SKM-1 (cell line): Measurements from ENCODE around the gene NOP10.
"Not testable (repeated sequence)": the region's sequence is repeated elsewhere in the genome, so short reads cannot be mapped to it uniquely, and the experiment has no call there.

Experiments
- DNase-seq: peaks from one replicate; lab custom pipeline; 2025; ENCODE audit not compliant: unreplicated experiment; lab: John Stamatoyannopoulos, UW

The NOP10 gene

DNA sequence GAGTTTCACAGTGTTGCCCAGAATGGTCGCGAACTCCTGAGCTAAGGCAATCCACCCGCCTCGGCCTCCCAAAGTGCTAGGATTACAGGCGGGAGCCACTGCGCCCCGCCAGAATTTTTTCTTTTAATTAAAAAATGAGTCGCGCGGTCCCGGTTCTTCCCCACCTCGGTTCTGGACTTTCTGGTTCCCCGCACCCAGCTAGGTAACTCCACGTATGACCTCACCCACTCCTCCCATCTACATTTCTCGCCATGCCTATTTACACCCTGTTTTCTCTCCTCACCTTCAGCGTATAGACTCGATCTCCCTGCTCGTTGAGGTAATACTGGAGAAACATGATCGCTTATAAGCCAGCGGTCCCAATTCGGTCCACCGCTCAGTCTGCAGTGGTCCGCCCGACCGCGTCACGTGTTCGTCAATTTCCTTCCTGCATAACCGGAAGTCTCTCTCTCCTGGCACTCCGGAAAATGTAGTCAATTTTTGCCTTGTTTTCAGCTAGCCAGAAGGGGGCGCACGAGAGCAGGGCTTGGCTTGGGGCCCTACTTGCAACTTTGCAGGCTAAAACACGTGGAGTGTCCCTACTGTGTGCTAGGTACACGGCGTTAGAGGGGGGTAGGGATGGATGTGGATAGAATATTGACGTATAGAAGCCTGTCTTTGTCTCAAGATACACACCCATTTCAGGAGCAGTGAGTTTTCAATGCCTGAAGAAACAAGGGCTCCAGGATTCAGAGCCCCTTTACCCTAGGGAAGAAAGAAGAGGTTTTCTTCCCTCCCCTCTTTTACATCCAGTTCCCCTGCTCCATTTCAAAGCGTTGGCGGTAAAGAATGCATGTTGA is at the start of gene NOP10, which contains the start of gene NUTM1:
TSS of gene NOP10 (minus strand) at position 400 of the 839 bp plus-strand sequence. CDS start at position 337, 63 bp downstream.
TSS of gene NUTM1 (plus strand) at position 579 of the 839 bp plus-strand sequence. CDS start 382 bp downstream, outside the sequence.
- DNase-seq: peak; percentile 93

- not testable (repeated sequence) for DNase-seq
These were observed 46.7 kb upstream of the NOP10 start for GRCh38 chr15:34389594-34390086.

DNA sequence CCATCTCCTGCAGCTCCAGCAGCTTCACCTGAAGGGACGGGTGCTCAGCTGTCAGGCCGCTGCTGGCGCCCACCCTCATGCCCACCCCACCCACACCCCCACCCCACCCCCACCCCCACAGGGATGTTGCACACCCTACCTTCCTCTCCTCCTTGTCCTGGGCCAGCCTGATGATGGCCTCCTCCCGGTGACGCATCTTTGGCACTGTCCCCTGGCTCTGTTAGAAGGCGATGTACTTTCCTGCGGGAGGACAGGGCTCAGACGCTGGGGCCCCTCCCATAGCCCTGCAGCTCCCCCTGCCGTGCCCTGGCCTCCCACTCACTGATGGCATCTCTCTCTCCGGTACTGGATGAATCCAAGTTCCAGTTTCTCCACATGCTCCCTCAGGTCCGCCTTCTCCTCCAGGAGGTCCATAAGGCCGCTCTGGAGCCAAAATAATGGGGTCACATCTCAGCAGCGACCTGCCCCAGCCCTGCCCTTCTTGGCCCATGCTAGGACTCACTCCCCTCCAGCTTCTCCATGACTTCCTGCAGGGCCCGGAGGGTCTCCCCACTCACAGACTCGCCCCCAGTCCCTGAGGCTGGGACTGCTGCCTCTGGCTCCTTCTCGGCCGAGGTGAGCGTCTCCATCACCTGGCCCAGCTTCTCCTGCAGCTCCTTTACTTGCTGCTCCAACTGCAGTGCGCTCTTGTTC is 39.0 kb upstream of the NOP10 start:
- DNase-seq: not testable (repeated sequence)

- not testable (repeated sequence) for DNase-seq
These were observed 37.6 kb upstream of the NOP10 start for GRCh38 chr15:34380491-34380890.

GRCh38 chr15:34376856-34377255 is 33.9 kb upstream of the NOP10 start:
- no peak for DNase-seq

DNA sequence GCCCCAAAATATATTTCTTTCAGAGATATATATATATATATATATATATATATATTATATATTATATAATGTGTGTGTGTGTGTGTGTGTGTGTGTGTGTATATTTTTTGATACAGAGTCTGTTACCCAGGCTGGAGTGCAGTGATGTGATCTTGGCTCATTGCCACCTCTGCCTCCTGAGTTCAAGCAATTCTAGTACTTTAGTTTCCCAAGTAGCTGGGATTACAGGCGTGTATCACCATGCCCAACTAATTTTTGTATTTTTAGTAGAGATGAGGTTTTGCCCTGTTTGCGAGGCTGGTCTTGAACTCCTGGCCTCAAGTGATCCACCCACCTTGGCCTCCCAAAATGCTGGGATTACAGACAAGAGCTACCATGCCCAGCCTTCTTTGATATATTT is 32.6 kb upstream of the NOP10 start:
- DNase-seq: not testable (repeated sequence)

DNA sequence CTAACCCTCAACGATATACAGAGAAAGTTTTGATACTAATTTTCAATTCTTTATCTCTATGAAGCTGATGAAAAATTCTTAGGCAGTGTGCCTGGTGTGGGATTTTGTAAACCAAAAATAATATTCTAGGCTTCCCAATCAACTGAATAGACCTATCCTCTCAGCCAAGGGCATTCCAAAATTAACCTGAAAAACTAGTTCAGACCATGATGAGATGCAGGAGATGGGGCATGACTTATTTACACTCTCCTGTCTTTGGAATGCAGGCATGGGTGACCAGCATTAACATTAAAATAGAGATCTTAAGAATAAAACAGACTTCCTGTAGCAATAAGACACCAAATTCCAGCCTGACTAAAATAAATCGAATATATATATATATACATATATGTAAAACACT is 31.9 kb upstream of the NOP10 start:
- DNase-seq: no peak

DNA sequence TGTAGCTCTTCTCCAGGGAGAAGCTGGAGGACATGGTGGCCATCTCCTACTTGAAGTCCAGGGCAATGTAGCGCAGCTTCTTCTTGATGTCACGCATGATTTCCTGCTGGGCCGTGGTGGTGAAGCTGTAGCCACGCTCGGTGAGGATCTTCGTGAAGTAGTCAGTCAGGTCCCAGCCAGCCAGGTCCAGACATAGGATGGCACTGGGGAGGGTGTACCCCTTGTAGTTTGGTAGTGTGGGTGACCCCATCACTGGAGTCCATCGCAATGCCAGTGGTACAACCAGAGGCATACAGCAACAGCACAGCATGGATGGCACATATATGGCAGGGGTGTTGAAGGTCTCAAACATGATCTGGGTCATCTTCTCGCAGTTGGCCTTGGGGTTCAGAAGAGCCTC is 31.0 kb upstream of the NOP10 start:
- DNase-seq: no peak

DNA sequence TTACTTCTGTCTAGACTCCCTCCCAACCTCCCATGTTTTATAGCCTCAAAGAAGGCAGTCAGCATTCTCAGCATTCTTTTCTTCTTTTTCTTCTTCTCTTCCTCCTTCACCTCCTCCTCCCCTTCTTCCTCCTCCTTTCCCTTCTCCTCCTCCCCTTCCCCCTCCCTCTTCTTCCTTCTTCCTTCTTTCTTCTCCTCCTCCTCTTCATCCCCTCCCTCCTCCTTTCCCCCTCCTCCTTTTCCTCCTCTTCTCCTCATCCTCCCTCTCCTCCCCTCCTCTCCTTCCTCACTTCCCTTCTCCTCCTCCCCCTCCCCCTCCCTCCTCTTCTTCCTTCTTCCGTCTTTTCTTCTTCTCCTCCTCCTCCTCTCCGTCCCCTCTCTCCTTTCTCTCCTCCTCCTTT is 27.7 kb upstream of the NOP10 start:
- DNase-seq: no peak

DNA sequence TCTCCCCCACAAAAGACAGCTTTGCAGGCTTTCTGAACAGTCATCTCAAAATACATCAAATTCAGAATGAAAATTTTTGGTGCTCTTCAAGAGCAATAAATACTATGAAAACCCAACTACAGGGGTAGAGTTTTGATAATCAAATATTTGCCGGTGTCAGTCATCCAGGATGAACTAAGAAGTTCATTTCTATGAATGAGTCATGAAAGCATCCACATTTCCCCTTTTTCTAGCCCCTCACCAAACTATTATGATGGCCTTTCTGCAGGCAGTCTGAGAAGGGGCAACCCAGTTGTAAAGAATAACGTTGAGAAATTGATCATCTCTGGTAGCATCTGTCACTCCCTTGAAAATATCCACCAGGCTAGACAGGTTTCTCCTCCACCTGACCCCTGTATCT is 27.2 kb upstream of the NOP10 start:
- DNase-seq: no peak

- DNase-seq: peak; percentile 75
These were observed 24.5 kb upstream of the NOP10 start, which contains the start of gene LPCAT4 for GRCh38 chr15:34367101-34368081. TSS of gene LPCAT4 (minus strand) at chr15:34367196. CDS start at chr15:34367100, 96 bp downstream.

GRCh38 chr15:34366271-34367065 is 23.5 kb upstream of the NOP10 start:
- peak; percentile 29 for DNase-seq

DNA sequence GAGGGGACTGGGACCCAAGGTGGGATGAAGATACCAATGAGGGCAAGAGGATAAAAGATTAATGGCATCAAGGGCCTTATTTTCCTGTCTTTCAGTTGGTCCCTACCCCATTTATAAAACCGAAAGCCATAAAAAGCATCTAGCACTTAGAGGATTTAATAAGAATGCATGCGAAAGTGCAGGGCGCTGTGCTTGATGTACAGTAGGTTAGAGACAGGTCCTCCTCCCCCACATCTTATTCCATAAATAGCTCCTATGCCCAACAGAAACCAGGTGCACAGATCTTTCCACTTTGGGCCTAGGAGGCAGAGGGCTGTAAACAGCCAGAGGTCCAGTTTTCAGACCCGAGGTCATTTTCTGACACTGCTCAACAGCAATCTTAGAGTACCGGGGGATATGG is 22.9 kb upstream of the NOP10 start:
- DNase-seq: no peak

- DNase-seq: no peak
These were observed 22.3 kb upstream of the NOP10 start for GRCh38 chr15:34365091-34365825.

- no peak for DNase-seq
These were observed 21.1 kb upstream of the NOP10 start for GRCh38 chr15:34364041-34364440.

- no peak for DNase-seq
These were observed 19.3 kb upstream of the NOP10 start for GRCh38 chr15:34362047-34362773.

- no peak for DNase-seq
These were observed 18.3 kb upstream of the NOP10 start for GRCh38 chr15:34361278-34361677.

GRCh38 chr15:34360298-34360697 is 17.4 kb upstream of the NOP10 start:
- DNase-seq: no peak
